Measurements from ENCODE around the gene VEGFA.

Gene VEGFA

DNA sequence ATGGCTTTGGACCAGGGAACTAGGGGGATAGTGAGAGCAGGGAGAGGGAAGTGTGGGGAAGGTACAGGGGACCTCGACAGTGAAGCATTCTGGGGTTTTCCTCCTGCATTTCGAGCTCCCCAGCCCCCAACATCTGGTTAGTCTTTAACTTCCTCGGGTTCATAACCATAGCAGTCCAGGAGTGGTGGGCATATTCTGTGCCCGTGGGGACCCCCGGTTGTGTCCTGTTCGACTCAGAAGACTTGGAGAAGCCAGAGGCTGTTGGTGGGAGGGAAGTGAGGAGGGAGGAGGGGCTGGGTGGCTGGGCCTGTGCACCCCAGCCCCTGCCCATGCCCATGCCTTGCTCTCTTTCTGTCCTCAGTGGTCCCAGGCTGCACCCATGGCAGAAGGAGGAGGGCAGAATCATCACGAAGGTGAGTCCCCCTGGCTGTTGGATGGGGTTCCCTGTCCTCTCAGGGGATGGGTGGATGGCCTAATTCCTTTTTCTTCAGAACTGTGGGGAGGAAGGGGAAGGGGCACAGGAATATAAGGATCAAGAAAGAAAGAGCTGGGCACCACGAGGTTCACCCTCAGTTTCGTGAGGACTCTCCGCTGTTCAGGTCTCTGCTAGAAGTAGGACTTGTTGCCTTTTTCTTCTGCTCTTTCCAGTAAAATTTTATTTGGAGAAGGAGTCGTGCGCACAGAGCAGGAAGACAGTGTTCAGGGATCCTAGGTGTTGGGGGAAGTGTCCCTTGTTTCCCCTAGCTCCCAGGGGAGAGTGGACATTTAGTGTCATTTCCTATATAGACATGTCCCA, 4.2 kb downstream of the VEGFA start:
- no peak for DNase-seq

DNA sequence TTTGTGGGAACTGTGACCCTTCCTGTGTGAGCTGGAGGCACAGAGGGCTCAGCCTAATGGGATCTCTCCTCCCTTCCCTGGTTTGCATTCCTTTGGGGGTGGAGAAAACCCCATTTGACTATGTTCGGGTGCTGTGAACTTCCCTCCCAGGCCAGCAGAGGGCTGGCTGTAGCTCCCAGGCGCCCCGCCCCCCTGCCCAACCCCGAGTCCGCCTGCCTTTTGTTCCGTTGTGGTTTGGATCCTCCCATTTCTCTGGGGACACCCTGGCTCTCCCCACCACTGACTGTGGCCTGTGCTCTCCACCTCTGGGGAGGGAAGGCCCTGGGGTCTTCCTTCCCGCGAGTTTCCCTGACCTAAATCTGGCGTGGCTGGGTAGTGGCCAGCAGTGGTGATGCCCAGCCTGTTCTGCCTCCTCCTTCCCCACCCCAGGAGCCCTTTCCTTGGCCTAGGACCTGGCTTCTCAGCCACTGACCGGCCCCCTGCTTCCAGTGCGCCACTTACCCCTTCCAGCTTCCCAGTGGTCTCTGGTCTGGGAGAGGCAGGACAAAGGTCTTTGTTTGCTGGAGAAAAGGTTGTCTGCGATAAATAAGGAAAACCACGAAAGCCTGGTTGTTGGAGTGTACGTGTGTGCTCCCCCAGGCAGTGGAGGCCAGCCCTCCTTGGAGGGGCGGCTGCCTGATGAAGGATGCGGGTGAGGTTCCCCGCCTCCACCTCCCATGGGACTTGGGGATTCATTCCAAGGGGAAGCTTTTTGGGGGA, 4.9 kb downstream of the VEGFA start:
- peak; percentile 75 for DNase-seq

DNA sequence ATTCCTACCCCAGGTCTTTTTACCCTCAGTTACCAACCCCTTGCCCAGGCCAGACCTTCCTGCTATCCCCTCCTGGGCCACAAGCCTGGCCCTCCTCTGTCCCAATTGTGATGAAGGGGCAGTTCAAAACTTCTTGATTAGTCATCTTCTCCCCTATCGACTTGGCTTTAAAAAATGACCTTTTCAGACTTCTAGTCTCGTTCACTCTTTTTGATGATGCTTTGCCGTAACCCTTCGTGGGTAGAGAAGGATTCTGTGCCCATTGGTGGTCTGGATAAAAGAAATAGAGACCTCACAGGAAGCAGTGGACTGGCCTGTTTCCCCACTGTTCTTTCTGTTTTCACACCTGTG, 5.5 kb downstream of the VEGFA start:
- no peak for DNase-seq

DNA sequence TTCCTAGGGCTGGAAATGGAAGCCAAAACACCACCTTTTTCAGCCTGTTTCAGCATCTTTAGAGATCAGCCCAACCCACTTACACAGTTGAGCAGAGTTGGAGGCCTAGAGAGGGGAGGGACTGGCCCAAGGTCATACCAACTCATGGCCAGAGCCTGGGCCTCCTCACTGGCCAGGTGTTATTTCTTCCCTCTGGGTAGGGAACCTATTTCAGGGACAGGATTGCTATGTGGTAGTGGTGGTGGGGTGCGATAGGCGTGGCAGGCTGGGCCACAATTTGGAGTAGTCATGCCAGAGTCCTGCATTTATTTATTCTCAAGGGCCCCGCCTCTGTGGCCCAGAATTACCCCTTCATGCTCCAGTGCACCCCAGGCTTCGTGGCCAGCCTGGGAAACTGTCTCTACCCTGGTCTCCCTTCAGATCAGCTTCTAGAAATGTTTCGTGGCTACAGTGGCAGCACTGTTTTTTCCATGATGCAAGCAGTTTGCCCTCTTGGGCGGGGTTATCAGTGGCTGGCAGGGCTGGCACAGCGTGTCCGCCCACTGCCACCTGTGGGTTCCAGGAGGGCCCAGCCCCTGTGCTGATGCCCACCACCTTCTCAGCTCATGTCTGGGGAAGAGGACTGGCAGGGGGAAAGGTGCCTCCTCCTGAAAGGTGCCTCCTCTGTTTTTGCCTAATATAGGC, 6.2 kb downstream of the VEGFA start:
- no peak for DNase-seq

DNA sequence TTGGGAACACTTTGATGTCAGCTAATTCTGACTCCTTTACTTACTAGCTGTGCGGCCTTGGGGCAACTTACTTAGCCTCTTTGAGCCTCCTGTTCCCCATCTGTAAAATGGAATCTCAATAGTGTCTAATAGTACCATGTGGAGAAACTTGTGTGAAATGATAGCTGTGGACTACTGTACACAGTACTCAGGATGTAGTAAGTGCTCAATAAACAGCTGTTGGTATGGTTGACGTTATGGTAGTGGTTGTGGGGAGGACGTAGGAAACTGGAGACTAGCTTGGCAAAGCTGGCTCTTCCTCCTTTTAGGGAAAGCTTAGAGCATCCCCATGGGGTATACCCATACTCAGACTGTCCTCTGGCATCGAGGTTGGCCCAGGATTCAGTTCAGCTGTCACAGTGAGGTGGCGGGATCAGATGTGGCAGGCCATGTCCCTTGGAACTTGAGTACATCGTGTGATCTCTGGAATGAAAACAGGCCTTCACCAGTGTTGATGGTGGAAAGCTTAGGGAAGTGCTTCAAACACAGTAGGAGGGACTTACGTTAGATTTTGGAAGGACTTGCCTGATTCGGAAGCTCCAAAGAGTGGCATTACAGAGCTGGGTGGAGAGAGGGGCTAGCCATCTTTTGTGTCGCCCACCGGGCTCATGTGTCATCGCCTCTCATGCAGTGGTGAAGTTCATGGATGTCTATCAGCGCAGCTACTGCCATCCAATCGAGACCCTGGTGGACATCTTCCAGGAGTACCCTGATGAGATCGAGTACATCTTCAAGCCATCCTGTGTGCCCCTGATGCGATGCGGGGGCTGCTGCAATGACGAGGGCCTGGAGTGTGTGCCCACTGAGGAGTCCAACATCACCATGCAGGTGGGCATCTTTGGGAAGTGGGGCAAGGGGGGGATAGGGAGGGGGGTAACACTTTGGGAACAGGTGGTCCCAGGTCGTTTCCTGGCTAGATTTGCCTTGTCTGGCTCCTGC, 7.1 kb downstream of the VEGFA start:
- no peak for DNase-seq

DNA sequence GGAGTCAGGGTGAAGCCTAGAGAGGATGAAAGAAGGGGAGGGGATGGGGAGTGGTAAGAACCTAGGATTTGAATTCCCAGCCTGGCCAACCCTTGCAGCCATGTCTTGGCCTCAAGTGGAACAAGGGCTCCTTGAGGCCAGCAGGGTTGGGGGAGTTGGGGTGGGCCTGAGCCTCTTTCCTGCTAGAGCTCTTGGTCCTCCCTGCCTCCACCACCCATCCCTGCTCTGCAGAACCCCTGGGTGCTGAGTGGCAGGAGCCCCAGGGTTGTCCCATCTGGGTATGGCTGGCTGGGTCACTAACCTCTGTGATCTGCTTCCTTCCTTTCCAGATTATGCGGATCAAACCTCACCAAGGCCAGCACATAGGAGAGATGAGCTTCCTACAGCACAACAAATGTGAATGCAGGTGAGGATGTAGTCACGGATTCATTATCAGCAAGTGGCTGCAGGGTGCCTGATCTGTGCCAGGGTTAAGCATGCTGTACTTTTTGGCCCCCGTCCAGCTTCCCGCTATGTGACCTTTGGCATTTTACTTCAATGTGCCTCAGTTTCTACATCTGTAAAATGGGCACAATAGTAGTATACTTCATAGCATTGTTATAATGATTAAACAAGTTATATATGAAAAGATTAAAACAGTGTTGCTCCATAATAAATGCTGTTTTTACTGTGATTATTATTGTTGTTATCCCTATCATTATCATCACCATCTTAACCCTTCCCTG, 8.3 kb downstream of the VEGFA start:
- DNase-seq: no peak

DNA sequence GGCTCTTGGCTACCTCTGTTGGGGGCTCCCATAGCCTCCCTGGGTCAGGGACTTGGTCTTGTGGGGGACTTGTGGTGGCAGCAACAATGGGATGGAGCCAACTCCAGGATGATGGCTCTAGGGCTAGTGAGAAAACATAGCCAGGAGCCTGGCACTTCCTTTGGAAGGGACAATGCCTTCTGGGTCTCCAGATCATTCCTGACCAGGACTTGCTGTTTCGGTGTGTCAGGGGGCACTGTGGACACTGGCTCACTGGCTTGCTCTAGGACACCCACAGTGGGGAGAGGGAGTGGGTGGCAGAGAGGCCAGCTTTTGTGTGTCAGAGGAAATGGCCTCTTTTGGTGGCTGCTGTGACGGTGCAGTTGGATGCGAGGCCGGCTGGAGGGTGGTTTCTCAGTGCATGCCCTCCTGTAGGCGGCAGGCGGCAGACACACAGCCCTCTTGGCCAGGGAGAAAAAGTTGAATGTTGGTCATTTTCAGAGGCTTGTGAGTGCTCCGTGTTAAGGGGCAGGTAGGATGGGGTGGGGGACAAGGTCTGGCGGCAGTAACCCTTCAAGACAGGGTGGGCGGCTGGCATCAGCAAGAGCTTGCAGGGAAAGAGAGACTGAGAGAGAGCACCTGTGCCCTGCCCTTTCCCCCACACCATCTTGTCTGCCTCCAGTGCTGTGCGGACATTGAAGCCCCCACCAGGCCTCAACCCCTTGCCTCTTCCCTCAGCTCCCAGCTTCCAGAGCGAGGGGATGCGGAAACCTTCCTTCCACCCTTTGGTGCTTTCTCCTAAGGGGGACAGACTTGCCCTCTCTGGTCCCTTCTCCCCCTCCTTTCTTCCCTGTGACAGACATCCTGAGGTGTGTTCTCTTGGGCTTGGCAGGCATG, 9.2 kb downstream of the VEGFA start:
- no peak for DNase-seq

DNA sequence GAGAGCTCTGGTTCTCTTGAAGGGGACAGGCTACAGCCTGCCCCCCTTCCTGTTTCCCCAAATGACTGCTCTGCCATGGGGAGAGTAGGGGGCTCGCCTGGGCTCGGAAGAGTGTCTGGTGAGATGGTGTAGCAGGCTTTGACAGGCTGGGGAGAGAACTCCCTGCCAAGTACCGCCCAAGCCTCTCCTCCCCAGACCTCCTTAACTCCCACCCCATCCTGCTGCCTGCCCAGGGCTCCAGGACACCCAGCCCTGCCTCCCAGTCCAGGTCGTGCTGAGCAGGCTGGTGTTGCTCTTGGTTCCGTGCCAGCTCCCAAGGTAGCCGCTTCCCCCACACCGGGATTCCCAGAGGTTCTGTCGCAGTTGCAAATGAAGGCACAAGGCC, 9.8 kb downstream of the VEGFA start:
- DNase-seq: no peak

DNA sequence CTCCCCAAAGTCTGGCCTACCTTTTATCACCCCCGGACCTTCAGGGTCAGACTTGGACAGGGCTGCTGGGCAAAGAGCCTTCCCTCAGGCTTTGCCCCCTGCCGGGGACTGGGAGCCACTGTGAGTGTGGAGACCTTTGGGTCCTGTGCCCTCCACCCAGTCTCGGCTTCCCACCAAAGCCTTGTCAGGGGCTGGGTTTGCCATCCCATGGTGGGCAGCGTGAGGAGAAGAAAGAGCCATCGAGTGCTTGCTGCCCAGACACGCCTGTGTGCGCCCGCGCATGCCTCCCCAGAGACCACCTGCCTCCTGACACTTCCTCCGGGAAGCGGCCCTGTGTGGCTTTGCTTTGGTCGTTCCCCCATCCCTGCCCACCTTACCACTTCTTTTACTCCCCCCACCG, 10.3 kb downstream of the VEGFA start:
- no peak for DNase-seq

DNA sequence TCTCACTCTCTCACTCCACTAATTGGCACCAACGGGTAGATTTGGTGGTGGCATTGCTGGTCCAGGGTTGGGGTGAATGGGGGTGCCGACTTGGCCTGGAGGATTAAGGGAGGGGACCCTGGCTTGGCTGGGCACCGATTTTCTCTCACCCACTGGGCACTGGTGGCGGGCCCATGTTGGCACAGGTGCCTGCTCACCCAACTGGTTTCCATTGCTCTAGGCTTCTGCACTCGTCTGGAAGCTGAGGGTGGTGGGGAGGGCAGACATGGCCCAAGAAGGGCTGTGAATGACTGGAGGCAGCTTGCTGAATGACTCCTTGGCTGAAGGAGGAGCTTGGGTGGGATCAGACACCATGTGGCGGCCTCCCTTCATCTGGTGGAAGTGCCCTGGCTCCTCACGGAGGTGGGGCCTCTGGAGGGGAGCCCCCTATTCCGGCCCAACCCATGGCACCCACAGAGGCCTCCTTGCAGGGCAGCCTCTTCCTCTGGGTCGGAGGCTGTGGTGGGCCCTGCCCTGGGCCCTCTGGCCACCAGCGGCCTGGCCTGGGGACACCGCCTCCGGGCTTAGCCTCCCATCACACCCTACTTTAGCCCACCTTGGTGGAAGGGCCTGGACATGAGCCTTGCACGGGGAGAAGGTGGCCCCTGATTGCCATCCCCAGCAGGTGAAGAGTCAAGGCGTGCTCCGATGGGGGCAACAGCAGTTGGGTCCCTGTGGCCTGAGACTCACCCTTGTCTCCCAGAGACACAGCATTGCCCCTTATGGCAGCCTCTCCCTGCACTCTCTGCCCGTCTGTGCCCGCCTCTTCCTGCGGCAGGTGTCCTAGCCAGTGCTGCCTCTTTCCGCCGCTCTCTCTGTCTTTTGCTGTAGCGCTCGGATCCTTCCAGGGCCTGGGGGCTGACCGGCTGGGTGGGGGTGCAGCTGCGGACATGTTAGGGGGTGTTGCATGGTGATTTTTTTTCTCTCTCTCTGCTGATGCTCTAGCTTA, 11.2 kb downstream of the VEGFA start:
- no peak for DNase-seq

DNA sequence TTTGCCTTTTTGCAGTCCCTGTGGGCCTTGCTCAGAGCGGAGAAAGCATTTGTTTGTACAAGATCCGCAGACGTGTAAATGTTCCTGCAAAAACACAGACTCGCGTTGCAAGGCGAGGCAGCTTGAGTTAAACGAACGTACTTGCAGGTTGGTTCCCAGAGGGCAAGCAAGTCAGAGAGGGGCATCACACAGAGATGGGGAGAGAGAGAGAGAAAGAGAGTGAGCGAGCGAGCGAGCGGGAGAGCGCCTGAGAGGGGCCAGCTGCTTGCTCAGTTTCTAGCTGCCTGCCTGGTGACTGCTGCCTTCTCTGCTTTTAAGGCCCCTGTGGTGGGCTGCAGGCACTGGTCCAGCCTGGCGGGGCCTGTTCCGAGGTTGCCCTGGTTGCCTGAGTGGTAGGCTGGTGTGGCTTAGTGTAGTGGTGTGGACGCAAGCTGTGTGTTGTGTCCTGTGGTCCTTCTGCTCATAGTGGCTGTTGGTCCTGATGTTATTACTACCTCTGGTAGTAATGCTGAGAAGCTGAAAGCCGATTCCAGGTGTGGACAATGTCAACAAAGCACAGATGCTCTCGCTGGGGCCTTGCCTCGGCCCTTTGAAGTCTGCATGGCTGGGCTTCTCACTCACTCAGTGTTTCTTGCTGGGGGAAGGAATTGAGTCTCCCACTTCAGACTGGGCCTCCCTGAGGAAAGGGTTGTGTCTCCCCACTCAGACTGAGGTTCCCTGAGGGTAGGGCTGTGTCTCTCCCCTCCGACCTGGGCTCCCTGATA, 12.1 kb downstream of the VEGFA start:
- no peak for DNase-seq

DNA sequence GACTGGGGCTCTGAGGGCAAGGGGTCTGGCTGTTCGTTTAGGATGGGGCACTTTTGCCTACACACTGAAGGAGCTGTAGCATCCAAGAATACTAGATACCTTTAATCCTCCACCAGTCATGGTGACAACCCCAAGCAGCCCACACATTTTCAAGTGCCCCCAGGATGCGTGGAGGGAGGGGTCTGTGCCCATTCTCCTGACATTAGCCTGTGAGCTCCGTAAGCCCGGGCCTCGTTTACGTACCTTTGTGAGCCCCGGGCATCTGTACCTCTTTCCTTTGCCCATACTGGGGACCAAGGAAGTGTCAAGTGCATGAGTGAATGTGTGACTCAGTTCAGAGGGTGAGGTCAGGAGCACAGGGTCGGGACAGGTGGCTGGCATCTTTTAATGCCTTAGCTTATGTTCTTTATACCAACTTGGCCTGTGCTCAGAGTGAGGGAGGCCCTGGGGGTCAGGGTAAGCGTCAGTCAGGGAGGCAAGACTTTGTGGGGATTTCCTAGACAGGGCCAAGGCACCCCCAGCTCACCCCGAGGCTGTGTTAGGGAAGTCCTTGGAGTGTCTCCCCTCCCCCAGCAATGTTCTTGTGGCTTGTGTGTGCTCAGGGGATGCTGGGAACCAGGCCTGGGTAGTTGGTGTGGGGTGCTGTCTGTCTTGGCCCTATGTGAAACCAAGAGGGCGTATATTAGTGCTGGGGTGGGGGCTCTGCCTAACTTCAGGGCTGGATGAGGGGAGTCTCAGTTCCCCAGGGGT, 12.9 kb downstream of the VEGFA start:
- DNase-seq: no peak

DNA sequence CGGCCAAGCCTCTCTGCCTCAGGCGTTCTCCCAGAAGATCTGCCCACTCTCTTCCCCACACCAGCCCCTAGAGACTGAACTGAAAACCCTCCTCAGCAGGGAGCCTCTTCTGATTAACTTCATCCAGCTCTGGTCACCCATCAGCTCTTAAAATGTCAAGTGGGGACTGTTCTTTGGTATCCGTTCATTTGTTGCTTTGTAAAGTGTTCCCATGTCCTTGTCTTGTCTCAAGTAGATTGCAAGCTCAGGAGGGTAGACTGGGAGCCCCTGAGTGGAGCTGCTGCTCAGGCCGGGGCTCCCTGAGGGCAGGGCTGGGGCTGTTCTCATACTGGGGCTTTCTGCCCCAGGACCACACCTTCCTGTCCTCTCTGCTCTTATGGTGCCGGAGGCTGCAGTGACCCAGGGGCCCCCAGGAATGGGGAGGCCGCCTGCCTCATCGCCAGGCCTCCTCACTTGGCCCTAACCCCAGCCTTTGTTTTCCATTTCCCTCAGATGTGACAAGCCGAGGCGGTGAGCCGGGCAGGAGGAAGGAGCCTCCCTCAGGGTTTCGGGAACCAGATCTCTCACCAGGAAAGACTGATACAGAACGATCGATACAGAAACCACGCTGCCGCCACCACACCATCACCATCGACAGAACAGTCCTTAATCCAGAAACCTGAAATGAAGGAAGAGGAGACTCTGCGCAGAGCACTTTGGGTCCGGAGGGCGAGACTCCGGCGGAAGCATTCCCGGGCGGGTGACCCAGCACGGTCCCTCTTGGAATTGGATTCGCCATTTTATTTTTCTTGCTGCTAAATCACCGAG, 14.2 kb downstream of the VEGFA start:
- DNase-seq: no peak

DNA sequence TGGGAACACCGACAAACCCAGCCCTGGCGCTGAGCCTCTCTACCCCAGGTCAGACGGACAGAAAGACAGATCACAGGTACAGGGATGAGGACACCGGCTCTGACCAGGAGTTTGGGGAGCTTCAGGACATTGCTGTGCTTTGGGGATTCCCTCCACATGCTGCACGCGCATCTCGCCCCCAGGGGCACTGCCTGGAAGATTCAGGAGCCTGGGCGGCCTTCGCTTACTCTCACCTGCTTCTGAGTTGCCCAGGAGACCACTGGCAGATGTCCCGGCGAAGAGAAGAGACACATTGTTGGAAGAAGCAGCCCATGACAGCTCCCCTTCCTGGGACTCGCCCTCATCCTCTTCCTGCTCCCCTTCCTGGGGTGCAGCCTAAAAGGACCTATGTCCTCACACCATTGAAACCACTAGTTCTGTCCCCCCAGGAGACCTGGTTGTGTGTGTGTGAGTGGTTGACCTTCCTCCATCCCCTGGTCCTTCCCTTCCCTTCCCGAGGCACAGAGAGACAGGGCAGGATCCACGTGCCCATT, 15.3 kb downstream of the VEGFA start:
- no peak for DNase-seq

DNA sequence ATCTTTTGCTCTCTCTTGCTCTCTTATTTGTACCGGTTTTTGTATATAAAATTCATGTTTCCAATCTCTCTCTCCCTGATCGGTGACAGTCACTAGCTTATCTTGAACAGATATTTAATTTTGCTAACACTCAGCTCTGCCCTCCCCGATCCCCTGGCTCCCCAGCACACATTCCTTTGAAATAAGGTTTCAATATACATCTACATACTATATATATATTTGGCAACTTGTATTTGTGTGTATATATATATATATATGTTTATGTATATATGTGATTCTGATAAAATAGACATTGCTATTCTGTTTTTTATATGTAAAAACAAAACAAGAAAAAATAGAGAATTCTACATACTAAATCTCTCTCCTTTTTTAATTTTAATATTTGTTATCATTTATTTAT, 15.9 kb downstream of the VEGFA start:
- DNase-seq: no peak

DNA sequence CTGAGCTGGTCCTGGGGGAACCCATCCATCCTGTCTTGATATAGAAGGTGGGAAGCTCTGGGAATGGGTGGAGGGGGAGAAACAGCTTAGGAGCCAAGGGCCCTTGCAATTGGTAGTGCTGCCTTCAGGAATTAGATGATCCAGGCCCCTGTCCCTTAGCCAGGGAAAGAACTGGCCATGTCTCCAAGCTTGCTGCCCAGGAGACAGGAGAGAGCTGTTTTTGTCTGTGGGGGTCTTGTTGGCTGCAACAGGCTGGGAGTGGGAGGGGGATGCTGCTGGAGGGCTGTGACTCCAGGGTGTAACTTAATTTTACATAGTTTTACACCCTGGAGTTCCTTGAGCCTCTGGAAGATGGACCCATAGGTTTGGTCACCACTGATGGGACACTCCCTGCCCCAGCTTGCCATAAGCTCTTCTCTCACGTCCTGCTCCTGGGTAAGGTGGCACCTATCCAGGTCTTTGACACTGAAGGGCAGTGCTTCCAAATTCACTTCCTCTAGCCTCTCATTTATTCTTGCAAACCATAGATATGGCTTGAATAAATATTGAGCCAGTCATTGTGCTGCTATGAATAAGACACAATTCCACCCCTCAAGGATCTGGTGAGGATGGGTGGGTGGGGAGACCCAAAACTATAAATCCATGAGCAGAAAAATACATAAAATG, 16.8 kb downstream of the VEGFA start:
- no peak for DNase-seq
